Ovary (tissue), 9 donors: Measurements from ENCODE around the gene ZNF524. TPM values are rescaled to one million over a fixed set of nuclear protein-coding genes. Genes with fewer than 3 reads are reported as not detected.
"Not testable (repeated sequence)": the region's sequence is repeated elsewhere in the genome, so short reads cannot be mapped to it uniquely, and the experiment has no call there.

ENCODE experiments used
- DNase-seq, 5 donors: peaks; one replicate each; pipeline ENCODE4 v3.0.0-alpha.2; 2019 to 2020
- H3K27ac ChIP-seq, 2 donors: fragments of 200-600 bp; one replicate each; pipeline versions ENCODE4 v1.5.1 to v1.8.0; 2019 to 2022
- H3K27me3 ChIP-seq: fragments of 200-600 bp; one replicate; pipeline ENCODE4 v1.8.0; 2022
- H3K36me3 ChIP-seq: fragments of 200-600 bp; sonication (generic); one replicate; pipeline ENCODE4 v1.5.1; 2019
- H3K4me1 ChIP-seq: one replicate; pipeline ENCODE4 v1.8.1; 2013; ENCODE audit warnings: mild to moderate bottlenecking, moderate library complexity; ENCODE audit not compliant: insufficient read depth
- H3K4me3 ChIP-seq: fragments of 200-600 bp; sonication (generic); one replicate; pipeline ENCODE4 v1.5.1; 2017
- H3K9me3 ChIP-seq, 2 donors: fragments of 200-600 bp in 1 of 2; sonication (generic) in 1 of 2; one replicate each; pipeline versions ENCODE4 v1.5.1 to v1.8.1; 2013 to 2019; ENCODE audit warnings: mild to moderate bottlenecking in 1 of 2, moderate library complexity in 1 of 2
- CTCF ChIP-seq, 3 donors: fragments of 450-650 bp in 2 of 3; fragments of 200-600 bp in 1 of 3; IDR thresholded peaks; one replicate each; pipeline versions ENCODE4 v1.5.1 to v1.8.0; 2016 to 2022; ENCODE audit warnings: antibody characterized with exemption in 3 of 3, mild to moderate bottlenecking in 1 of 3
- EP300 ChIP-seq: sonication (generic); formaldehyde crosslinking; IDR thresholded peaks from one replicate; pipeline ENCODE4 v1.6.1; 2017; ENCODE audit warnings: antibody characterized with exemption
- POLR2A ChIP-seq: fragments of 450-650 bp; IDR thresholded peaks from one replicate; pipeline ENCODE4 v1.6.1; 2017; ENCODE audit warnings: antibody characterized with exemption, mild to moderate bottlenecking, moderate library complexity
- WGBS, 3 donors: extraction: QIAGEN DNeasy Blood & Tissue Kit in 1 of 3; methylation state at CpG; one replicate each; pipeline versions ENCODE4 v1.1.5 to v1.1.7; 2013 to 2017; 5-methylcytosine and 5-hydroxymethylcytosine counted together
- intact Hi-C, 4 donors: fragments of 100-400 bp; cut with DNase I; formaldehyde crosslinking; loops; one replicate each; pipeline versions ENCODE4 v1.11.0 to v1.15.1; 2022 to 2023
- polyA plus RNA-seq, 2 donors: library from polyadenylated mRNA; stranded (reverse); fragments of 200-250 nt in 1 of 2; fragments of 350-450 nt in 1 of 2; fragmentation: Illumina TruSeq in 1 of 2; extraction: RNeasy Lipid Tissue Mini Kit (QIAGEN cat#74804) in 1 of 2; gene quantifications; one replicate each; pipeline ENCODE4 v1.2.3, GENCODE V29; 2013 to 2014
- total RNA-seq, 7 donors: library from RNA; depleted of rRNA in 2 of 7; stranded (reverse); fragments of >200 nt in 2 of 7; fragmentation: NEBNext Ultra II Directional in 3 of 7; extraction: Animal tissue kit (Norgen Biotek cat#: 25700) in 3 of 7; gene quantifications; one replicate each; pipeline versions ENCODE4 v1.1.0 to v1.2.4, GENCODE V29; 2016 to 2023
- donor health status: DM: no; HTN: no; CAD: no; lungs with moderate emphysema.
- donor health status: DM: no; HTN: no; CAD: no.
- donor health status: Bipolar disorder and iron deficiency.
- donor health status: DM: yes; HTN: yes; CAD: no.
- donor health status: DM: no; HTN: no; CAD: no.
- donor health status: DM: yes; HTN: yes; CAD: no.

ZNF524 gene
- total and polyA plus RNA-seq, 9 donors: 0.15 to 28.0 (median 17.8) TPM

GRCh38 chr19:55563261-55563690, 36.8 kb upstream of the ZNF524 start:
- intact Hi-C loops: loop anchor here in 1 of 4 donors (5.0 kb wide), 1 partner anchor 1491 kb away; no protein-coding TSS in a partner anchor
- WGBS, 3 donors: 29 to 36% (median 36%) methylated on average over 12 of the region's 12 CpGs
- DNase-seq: no peak
- TF ChIP-seq CTCF (IDR thresholded peaks at IDR 0.05) (no peak), EP300 (no peak), POLR2A (no peak)
- Histone ChIP-seq H3K9me3 (no peaks in the 10 kb centered on the region), H3K4me1 (no peaks in the 10 kb centered on the region), H3K27me3 (no peaks in the 10 kb centered on the region), H3K4me3 (no peak overlapping the region), H3K36me3 (no peaks in the 10 kb centered on the region), H3K27ac (no peak overlapping the region)

DNA sequence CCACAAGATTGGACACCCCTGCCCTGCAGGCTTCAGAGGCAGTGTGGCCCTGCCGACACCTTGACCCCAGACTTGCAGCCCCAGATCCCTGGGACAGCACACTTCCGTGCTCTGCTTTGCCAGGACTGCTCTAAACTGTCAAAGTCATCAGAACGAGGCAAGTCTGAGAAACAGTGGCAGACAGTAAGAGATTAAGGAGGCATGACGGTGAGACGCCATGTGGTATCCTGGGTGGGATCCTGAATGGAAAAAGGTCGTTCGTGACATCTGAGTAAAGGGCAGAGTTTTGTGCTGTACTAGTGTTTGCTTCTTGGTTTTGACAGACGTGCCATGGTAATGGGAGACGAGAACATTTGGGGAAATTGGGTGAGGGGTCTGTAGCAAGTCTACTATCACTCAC, 33.3 kb upstream of the ZNF524 start:
- Histone ChIP-seq H3K27ac (no peak overlapping the region), H3K4me1 (no peaks in the 10 kb centered on the region), H3K4me3 (no peak overlapping the region), H3K27me3 (no peaks in the 10 kb centered on the region), H3K36me3 (no peaks in the 10 kb centered on the region), H3K9me3 (no peaks in the 10 kb centered on the region)
- no peak for DNase-seq
- intact Hi-C loops: loop anchor here in 1 of 4 donors (5.0 kb wide), 1 partner anchor 40 kb away; no protein-coding TSS in a partner anchor
- 26 to 43% (median 36%) methylated on average over 9 of the region's 9 CpGs for WGBS, 3 donors
- TF ChIP-seq POLR2A (no peak), EP300 (no peak), CTCF (IDR thresholded peaks at IDR 0.05) (no peak)

- no peaks in the 10 kb centered on the region for H3K4me1 ChIP-seq
- H3K36me3 ChIP-seq: no peaks in the 10 kb centered on the region
- H3K9me3 ChIP-seq: no peaks in the 10 kb centered on the region
- intact Hi-C loops: loop anchor here in 1 of 4 donors (5.0 kb wide), 1 partner anchor 41 kb away; no protein-coding TSS in a partner anchor
- no peak overlapping the region for H3K4me3 ChIP-seq
- no peak for TF ChIP-seq POLR2A
- TF ChIP-seq CTCF (IDR thresholded peaks at IDR 0.05): no peak
- no peak for TF ChIP-seq EP300
- no peak for DNase-seq
- H3K27ac ChIP-seq: no peak overlapping the region
- H3K27me3 ChIP-seq: no peaks in the 10 kb centered on the region
Measured at GRCh38 chr19:55567708-55568328, 32.3 kb upstream of the ZNF524 start.

- not testable (repeated sequence) for H3K27me3 ChIP-seq, H3K4me1 ChIP-seq, H3K36me3 ChIP-seq, H3K27ac ChIP-seq, DNase-seq, H3K4me3 ChIP-seq, H3K9me3 ChIP-seq
- intact Hi-C loops: loop anchor here in 1 of 4 donors (5.0 kb wide), 1 partner anchor 42 kb away; no protein-coding TSS in a partner anchor
- 91 to 96% (median 94%) methylated on average over 5 of the region's 5 CpGs for WGBS, 3 donors
Measured at GRCh38 chr19:55569477-55569876, 30.6 kb upstream of the ZNF524 start.

DNA sequence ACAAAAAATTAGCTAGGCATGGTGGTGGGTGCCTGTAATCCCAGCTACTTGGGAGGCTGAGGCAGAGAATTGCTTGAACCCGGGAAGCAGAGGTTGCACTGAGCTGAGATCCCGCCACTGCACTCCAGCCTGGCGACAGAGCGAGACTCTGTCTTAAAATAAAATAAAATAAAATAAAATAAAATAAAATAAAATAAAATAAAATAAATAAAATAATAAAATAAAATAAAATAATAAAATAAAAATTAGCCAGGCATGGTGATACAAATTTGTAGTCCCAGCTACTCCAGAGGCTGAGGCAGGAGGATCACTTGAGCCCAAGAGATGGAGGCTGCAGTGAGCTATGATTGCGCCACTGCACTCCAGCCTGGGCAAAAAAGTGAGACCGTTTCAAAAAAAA, 26.2 kb upstream of the ZNF524 start:
- H3K9me3 ChIP-seq, H3K4me1 ChIP-seq, H3K27ac ChIP-seq, intact Hi-C loops, DNase-seq, H3K27me3 ChIP-seq, H3K4me3 ChIP-seq, H3K36me3 ChIP-seq: not testable (repeated sequence)
- 86 to 87% (median 86%) methylated on average over 6 of the region's 6 CpGs for WGBS, 3 donors
